GM12891 (cell line): ENCODE measurements around the gene MAP3K3.

Experiments used
- DNase-seq: peaks from one replicate; pipeline ENCODE4 v3.0.0; 2011; ENCODE audit warnings: low spot score; ENCODE audit not compliant: insufficient read length
- FAIRE-seq: peaks from 2 replicates; lab custom pipeline; 2011; peaks lifted over from hg19 to GRCh38; lab: Jason Lieb, UNC
- PAX5 ChIP-seq: IDR thresholded peaks from 2 replicates; pipeline ENCODE4 v1.6.1; 2011; ENCODE audit warnings: low read length, moderate library complexity, mild to moderate bottlenecking; ENCODE audit not compliant: insufficient read depth, severe bottlenecking
- POLR2A ChIP-seq: IDR thresholded peaks from 2 replicates; pipeline ENCODE4 v1.6.1; 2011; ENCODE audit warnings: low read depth, low read length, control low read depth
- POLR2AphosphoS5 ChIP-seq: IDR thresholded peaks from 2 replicates; pipeline ENCODE4 v1.6.1; 2011; ENCODE audit warnings: low read depth, low read length, control low read depth
- POU2F2 ChIP-seq: IDR thresholded peaks from 2 replicates; pipeline ENCODE4 v1.6.1; 2011; ENCODE audit warnings: low read depth, mild to moderate bottlenecking, control low read depth, low read length, moderate library complexity
- SPI1 ChIP-seq: IDR thresholded peaks from 2 replicates; pipeline ENCODE4 v1.6.1; 2011; ENCODE audit warnings: low read depth, low read length, control low read depth
- TAF1 ChIP-seq: IDR thresholded peaks from 2 replicates; pipeline ENCODE4 v1.6.1; 2011; ENCODE audit warnings: low read depth, low read length, control low read depth

Gene MAP3K3

GRCh38 chr17:63634163-63634562 lies 11.9 kb downstream of the MAP3K3 start:
- DNase-seq = no peak
- TF ChIP-seq PAX5 (no peak), POLR2AphosphoS5 (no peak), SPI1 (no peak), TAF1 (no peak), POU2F2 (no peak), POLR2A (no peak)
- no peak for FAIRE-seq

DNA sequence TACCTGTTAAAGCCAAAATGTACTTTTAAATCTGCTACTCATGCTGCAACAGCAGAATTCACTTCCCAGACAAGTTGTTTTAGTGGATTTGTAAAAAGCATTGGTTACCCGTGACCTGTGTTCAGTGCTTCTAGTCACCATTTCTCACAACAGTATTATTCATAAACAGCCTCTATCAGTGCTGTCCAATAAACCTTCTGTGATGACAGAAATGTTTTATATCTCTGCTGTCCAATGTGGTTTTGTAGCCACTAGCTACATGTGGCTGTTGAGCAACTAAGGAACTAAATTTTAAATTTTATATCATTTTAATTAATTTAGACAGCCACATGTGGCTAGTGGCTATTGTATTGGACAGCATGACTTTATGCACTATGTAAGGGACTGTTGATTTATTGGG lies 12.6 kb downstream of the MAP3K3 start:
- TF ChIP-seq TAF1 (no peak), SPI1 (no peak), POLR2A (no peak), POU2F2 (no peak), POLR2AphosphoS5 (no peak), PAX5 (no peak)
- no peak for FAIRE-seq
- no peak for DNase-seq

GRCh38 chr17:63635290-63635689 lies 13.1 kb downstream of the MAP3K3 start:
- FAIRE-seq = no peak
- TF ChIP-seq TAF1 (no peak), SPI1 (no peak), PAX5 (no peak), POLR2AphosphoS5 (no peak), POU2F2 (no peak), POLR2A (no peak)

GRCh38 chr17:63635787-63636186 lies 13.6 kb downstream of the MAP3K3 start:
- no peak for DNase-seq
- TF ChIP-seq PAX5 = no peak
- TF ChIP-seq POU2F2 = no peak
- no peak for TF ChIP-seq SPI1
- no peak for TF ChIP-seq POLR2A
- no peak for TF ChIP-seq POLR2AphosphoS5
- FAIRE-seq = no peak

More at GRCh38 chr17:63635290-63635689, 13.1 kb downstream of the MAP3K3 start:
- no peak for DNase-seq

- TF ChIP-seq PAX5 = no peak
- TF ChIP-seq POLR2AphosphoS5 = no peak
- TF ChIP-seq SPI1 = no peak
- no peak for TF ChIP-seq POU2F2
- TF ChIP-seq TAF1 = no peak
- TF ChIP-seq POLR2A = no peak
- no peak for FAIRE-seq
- DNase-seq = no peak
Measured at GRCh38 chr17:63639125-63639524, 16.9 kb downstream of the MAP3K3 start.

DNA sequence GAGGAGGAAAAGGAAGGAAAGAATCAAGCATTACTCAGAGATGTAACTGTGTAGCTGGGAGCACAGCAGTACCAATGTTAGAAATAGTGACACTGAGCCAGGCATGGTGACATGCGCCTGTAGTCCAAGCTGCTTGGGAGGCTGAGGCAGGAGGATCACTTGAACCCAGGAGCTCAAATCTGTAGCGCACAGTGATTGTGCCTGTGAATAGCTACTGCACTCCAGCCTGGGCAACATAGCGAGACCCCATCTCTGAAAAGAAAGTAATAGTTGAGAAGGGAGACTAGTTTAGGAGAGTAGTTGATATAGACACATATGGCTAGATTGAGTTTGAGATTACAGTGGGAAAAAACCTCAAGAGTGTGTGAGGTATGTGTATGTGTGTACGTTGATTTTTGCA lies 17.8 kb downstream of the MAP3K3 start:
- DNase-seq = no peak
- TF ChIP-seq POU2F2 (no peak), POLR2A (no peak), PAX5 (no peak), SPI1 (no peak), POLR2AphosphoS5 (no peak), TAF1 (no peak)
- FAIRE-seq = no peak

DNA sequence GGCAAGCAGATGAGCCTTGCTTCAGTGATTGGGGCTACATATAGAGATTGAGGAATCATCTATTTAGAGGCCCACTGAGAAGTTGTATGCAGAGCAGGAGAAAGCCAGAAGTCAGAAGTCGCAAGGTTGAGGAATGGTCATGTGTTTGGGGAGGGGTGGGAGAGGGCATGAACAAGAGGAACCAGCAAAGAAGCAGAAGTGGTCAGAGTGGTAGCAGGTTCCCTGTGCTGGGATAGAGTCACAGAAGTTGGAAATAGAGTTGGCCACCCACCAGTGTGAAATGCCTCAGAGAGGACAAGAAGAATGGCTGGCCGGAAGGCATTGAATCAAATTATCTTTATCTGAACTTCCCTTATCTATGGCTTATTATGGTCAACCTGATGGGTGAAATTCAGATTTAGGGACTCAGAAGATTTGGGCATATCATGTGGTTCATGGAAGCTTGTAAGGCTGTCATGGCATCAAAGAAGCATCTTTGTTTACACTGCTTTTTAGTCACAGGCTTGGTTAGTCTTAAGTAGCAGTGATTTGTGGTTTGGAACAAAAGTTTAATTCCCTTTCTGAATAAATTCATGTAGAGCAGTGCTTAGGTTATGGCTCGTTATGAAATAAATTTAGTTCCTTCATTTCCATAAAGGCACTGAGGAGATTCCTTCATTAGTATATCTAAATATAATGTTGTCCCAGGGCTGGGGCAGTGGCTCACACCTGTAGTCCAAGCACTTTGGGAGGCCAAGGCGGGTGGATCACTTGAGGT lies 19.7 kb downstream of the MAP3K3 start:
- TF ChIP-seq SPI1 = 0 out of 2 replicates have a peak, but pooled peaks have one; percentile 30
- TF ChIP-seq PAX5 = no peak
- FAIRE-seq = no peak
- DNase-seq = no peak

DNA sequence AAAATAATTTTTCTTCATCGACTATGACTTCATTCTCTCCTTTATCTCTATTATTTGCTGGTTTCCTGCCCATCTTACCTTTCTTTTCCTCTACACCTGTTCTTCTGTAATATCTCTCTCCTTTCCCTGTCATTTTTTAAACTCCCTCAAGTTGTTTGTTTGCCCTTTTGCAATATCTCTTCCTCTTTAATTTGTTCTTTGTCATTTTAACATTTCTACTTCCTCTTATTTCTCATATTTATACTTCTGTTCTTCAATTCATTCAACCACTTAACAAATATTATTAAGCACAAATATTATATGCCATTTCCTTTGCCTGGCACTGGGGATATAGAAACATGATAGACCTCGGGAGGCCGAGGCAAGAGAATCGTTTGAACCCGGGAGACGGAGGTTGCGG lies 22.6 kb downstream of the MAP3K3 start:
- DNase-seq (no peak), FAIRE-seq (no peak)
- TF ChIP-seq TAF1 (no peak), POLR2AphosphoS5 (no peak), PAX5 (no peak), POU2F2 (no peak)

DNA sequence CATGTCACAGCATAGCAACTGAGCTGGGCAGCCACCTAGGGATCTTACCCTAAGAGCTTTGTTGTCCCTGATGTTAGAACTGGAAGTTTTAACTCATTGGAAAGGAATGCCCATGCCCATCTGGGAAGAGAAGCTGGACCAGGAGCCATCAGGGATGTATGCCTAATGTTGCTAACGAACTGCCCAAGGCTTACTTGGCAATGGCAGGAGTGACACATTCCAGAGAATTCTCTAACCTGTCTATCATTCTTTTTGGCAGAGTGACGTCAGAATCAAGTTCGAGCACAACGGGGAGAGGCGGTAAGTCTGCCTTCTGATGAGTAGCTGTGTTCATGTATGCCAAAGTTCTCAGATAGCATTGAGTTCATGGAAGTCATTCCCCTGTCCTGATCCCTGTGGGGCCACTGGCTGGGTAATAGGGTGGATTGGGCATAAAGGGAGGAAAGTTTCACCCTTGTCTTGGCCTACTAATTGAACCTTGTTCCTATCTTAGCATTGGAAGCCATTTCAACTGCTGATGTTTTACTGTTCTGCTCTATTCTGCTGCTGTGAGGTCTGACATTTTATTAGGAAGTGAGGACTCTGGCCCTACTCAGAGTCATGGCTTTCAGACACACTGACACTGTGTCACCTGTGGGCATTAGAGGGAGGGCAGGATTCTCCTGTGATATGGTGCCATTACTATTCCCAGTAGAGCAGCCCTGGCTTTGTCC lies 23.7 kb downstream of the MAP3K3 start:
- peak; percentile 76 for FAIRE-seq
- no peak for TF ChIP-seq POLR2A
- no peak for TF ChIP-seq TAF1
- no peak for DNase-seq

GRCh38 chr17:63646488-63646806 lies 24.2 kb downstream of the MAP3K3 start:
- FAIRE-seq = no peak
- TF ChIP-seq SPI1 (peak; percentile 96), PAX5 (no peak), POU2F2 (no peak), POLR2AphosphoS5 (no peak)
- peak; percentile 26 for DNase-seq

DNA sequence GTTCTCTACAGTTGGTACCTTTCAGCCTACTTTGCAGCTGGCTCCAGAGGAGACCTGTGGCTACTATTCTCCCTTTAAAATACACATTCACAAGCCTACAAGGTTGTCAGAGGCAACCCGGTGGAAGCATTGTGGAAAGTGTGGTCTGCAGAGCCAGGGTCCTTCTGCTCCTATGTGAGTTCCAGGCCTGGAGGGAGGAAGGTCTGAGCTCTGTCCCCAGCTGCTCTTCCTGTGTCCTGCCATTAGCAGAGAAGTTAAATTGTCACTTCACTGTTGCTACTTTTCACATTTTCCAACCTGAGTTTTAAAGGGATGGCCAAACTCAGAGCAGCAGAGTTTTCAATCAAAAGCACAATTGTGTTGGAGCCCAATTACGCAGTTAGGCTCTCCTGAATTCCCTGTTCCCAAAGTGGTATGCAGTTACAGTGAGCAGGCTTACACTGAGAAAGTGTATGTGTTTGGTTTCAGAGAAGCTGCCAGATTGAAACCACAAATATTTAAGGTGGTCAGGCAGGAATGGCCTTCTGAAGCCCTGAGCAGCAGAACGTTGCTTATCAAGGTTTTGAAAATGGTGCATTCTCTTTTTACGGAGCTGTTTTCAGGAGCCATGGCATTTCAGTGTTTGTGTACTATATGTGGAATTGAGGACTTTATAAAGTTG lies 25.0 kb downstream of the MAP3K3 start:
- TF ChIP-seq TAF1 = no peak
- no peak for TF ChIP-seq POU2F2
- TF ChIP-seq PAX5 = no peak
- TF ChIP-seq SPI1 = no peak
- TF ChIP-seq POLR2AphosphoS5 = no peak
- TF ChIP-seq POLR2A = no peak
- no peak for DNase-seq
- peak; percentile 48 for FAIRE-seq
